Esophagus muscularis mucosa (tissue), 3 donors: ENCODE results near the gene CCDC91.

Source experiments
- EP300 ChIP-seq: sonication (generic); formaldehyde crosslinking; IDR thresholded peaks from one replicate; pipeline ENCODE4 v1.6.1; 2017; ENCODE audit warnings: antibody characterized with exemption
- POLR2AphosphoS5 ChIP-seq, 2 donors: sonication (generic); formaldehyde crosslinking; IDR thresholded peaks; one replicate each; pipeline ENCODE4 v1.6.1; 2017; ENCODE audit warnings: antibody characterized with exemption in 2 of 2

- no peak for TF ChIP-seq EP300
- no peak for TF ChIP-seq POLR2AphosphoS5 (IDR thresholded peaks at IDR 0.05)
These were observed 31.9 kb downstream of the CCDC91 start for GRCh38 chr12:28222081-28222700.
